ENCODE results near the gene NBPF3. TPM values are rescaled to one million over a fixed set of nuclear protein-coding genes. Genes with fewer than 3 reads are reported as not detected.

NBPF3 gene
- total RNA-seq, 1 donor from 2014 or later: 3.1 TPM

DNA sequence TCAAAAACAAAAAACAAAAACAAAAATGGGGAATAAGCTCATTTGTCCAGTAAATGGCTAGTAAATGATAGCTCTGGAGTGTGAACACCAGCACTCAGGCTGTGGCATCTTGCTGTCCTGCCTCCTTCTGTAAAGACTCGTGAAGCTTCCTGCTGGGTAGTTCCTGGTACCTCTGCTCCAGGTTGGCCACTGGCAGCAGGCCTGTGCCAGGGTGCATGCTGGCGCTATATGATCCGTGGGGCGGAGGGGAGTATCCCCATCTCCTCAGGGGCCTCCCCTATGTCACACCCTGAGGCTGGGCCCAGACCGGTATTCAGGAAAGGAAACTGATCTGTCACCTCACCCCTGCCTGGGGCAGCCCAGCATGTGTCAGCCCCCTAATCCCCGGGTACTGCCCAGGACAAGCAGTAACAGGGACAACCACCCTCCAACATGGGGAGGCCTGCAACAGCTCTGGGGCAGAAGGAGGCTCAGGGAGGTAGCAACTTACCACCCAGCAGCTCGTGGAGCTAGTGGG, 83.4 kb downstream of the NBPF3 start:
- Mint-ChIP-seq H3K4me1 (no peaks in the 10 kb centered on the region), H3K4me3 (no peak overlapping the region), H3K27me3 (no peaks in the 10 kb centered on the region), H3K27ac (no peak overlapping the region), H3K36me3 (ENCODE audit: low read depth) (no peaks in the 10 kb centered on the region), H3K9me3 (no peaks in the 10 kb centered on the region)
- intact Hi-C loops (cut with micrococcal nuclease): no loop called here
- no peak for DNase-seq

DNA sequence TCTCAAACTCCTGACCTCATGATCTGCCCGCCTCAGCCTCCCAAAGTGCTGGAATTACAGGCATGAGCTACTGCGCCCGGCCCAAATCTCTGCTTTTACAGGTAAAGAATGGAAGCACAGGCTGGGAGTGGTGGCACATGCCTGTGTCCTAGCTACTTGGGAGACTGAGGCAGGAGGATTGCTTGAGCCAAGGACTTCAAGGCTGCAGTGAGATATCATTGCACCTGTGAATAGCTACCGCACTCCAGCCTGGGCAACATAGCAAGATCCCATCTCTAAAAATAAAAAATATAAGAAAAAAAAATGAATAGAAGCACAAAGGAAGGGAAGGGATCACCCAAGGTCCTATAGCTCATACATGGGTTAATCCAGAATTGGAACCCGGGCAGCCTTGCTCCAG, 84.3 kb downstream of the NBPF3 start:
- H3K4me3 Mint-ChIP-seq: no peak overlapping the region
- H3K27me3 Mint-ChIP-seq: no peaks in the 10 kb centered on the region
- no peaks in the 10 kb centered on the region for H3K36me3 Mint-ChIP-seq (ENCODE audit: low read depth)
- H3K27ac Mint-ChIP-seq: no peak overlapping the region
- H3K4me1 Mint-ChIP-seq: no peaks in the 10 kb centered on the region
- no peaks in the 10 kb centered on the region for H3K9me3 Mint-ChIP-seq
- no peak for DNase-seq
- intact Hi-C loops (cut with micrococcal nuclease): no loop called here

DNA sequence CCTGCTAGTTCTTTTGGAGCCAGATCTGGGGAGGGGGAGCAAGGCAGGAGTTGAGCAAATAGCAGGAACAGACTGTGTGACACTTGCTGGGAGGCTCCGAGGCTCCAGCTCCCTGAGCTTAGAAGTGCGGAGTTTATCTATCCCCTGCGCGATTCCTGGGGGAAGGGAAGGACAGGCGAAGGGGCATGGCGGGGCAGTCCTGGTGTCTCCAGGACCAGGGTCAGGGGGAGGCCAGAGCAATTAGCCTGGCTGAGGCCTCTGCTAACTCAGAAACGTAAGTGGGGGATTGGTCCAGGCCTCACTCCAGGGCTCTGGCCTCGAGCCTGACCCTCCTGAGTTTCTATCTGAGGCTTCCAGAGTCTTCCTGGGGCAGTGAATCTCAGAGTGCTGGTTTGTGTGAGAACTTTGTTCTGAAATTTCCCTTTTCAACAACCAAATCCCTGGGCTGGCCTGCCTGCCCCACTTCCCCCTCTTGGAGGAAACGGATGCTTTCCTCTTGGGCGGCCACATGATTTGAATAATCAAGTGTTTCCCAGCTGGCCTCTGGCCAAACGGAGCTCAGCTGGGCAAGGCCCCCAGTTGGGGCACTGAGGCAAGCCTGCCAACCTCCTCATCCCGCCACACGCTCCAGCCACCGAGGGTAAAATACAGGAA, 84.9 kb downstream of the NBPF3 start:
- Mint-ChIP-seq H3K9me3 (no peaks in the 10 kb centered on the region), H3K27ac (no peak overlapping the region), H3K4me3 (no peak overlapping the region), H3K4me1 (no peaks in the 10 kb centered on the region), H3K36me3 (ENCODE audit: low read depth) (no peaks in the 10 kb centered on the region), H3K27me3 (no peaks in the 10 kb centered on the region)
- intact Hi-C loops (cut with micrococcal nuclease): no loop called here
- DNase-seq: no peak

DNA sequence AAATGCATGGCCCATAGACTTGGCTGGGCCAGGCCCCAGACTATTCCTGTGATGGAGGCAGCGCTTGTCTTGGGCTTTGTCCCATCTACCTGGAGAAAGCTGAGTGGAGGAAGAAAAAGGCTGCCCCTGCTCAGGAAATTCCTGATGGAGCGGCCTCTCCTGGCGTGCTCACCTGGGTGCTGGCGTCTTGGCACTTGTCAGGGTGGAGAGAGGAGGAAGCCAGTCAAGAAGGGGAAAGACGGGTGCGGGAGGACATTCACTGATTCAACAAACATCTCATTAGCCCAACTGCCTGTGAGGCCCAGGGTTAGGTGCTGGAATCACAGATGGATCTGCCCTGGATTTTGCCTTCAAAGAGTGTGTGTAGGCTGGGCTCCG, 85.4 kb downstream of the NBPF3 start:
- Mint-ChIP-seq H3K4me3 (no peak overlapping the region), H3K27me3 (no peaks in the 10 kb centered on the region), H3K4me1 (no peaks in the 10 kb centered on the region), H3K36me3 (ENCODE audit: low read depth) (no peaks in the 10 kb centered on the region), H3K27ac (no peak overlapping the region), H3K9me3 (no peaks in the 10 kb centered on the region)
- DNase-seq: no peak
- intact Hi-C loops (cut with micrococcal nuclease): no loop called here

DNA sequence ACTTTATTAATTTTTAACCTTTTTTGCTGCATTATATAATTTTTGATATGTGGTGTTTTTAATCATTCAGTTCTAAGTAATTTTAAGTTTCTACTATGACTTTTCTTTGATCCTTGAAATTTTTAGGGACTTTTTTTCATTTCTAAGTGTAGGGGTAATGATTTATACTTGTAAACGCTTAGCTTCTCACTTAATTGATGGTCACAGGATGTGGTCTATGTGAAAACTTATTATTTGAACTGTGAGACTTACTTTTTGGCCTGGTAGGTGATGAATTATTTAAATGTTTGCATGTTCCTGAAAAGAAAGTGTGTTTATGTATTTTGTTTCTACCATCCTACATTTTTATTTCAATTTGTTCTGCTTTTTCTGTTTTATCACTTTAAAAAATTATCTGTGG, 86.5 kb downstream of the NBPF3 start:
- Mint-ChIP-seq H3K27me3 (peaks cover 2% of the 10 kb centered on the region), H3K9me3 (no peaks in the 10 kb centered on the region), H3K4me1 (no peaks in the 10 kb centered on the region), H3K27ac (no peak overlapping the region), H3K4me3 (no peak overlapping the region), H3K36me3 (ENCODE audit: low read depth) (no peaks in the 10 kb centered on the region)
- no peak for DNase-seq
- intact Hi-C loops (cut with micrococcal nuclease): no loop called here

DNA sequence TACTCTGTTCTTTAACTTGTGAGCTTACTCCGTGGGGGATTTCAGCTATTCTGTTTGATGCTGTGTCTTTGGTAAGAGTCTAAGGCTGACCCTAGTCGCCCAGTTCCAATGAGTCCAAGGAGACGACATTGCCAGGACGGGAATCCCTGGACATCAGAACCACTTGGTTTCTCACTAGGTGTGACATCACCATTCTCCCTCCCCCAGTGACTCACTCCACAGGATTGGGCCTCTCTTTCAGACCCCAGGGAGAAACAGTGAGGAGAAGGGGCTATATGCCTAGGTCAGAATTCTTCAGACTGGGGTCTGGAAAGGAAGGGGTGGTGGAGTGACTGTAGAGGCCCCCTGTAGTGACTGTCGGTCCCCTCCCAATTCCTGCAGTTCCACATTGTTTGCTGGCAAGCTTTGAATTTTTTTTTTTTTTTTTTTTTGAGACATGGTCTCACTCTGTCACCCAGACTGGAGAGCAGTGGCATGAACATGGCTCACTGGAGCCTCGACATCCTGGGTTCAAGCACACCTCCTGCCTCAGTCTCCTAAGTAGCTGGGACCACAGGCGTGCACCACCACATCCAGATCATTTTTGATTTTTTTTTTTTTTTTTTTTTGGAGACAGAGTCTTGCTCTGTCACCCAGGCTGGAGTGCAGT, 90.6 kb downstream of the NBPF3 start:
- H3K9me3 Mint-ChIP-seq: no peaks in the 10 kb centered on the region
- H3K36me3 Mint-ChIP-seq (ENCODE audit: low read depth): no peaks in the 10 kb centered on the region
- no peaks in the 10 kb centered on the region for H3K4me1 Mint-ChIP-seq
- intact Hi-C loops (cut with micrococcal nuclease): no loop called here
- peaks cover 5% of the 10 kb centered on the region for H3K27me3 Mint-ChIP-seq
- no peak overlapping the region for H3K27ac Mint-ChIP-seq
- no peak overlapping the region for H3K4me3 Mint-ChIP-seq
- DNase-seq: no peak

DNA sequence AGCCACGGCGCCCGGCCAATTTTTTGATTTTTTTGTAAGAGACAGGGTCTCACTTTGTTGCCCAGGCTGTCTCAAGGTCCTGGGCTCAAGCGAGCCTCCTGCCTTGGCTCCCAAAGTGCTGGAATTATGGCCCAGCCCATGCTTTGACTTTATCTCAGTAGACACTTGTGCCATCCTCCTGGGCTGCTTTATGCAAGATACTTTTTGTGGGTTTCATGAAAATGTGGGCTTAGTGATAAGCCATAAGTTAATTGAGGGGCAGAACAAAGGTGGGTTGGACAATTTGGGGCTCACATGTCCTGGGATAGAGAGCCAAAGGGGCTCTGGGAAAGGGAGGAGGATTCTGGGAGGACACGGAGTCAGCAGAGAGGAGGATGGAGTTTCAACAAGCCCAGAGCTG, 91.3 kb downstream of the NBPF3 start:
- Mint-ChIP-seq H3K27ac (no peak overlapping the region), H3K4me3 (no peak overlapping the region), H3K4me1 (no peaks in the 10 kb centered on the region), H3K9me3 (no peaks in the 10 kb centered on the region), H3K27me3 (peaks cover 5% of the 10 kb centered on the region), H3K36me3 (ENCODE audit: low read depth) (no peaks in the 10 kb centered on the region)
- no peak for DNase-seq
- intact Hi-C loops (cut with micrococcal nuclease): no loop called here

DNA sequence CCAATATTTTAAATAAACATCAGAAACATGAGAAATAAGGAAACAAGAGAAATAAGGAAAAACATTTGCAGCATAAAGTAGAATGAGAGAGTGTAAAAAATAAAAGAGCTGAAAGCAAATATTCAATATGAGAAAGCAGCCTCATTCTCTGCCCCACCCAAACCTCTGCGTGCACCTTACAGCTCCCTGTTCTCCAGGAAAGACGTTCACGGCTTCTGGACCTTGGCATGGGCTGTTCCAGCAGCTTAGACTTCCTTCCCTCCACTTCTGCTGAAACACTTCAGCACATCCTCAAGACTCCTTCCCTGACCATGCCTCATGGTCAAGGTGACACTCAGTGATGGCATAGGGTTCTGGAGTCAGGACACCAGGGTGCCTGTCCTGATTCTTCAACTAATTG, 92.6 kb downstream of the NBPF3 start:
- H3K36me3 Mint-ChIP-seq (ENCODE audit: low read depth): no peaks in the 10 kb centered on the region
- no peaks in the 10 kb centered on the region for H3K9me3 Mint-ChIP-seq
- peaks cover 5% of the 10 kb centered on the region for H3K27me3 Mint-ChIP-seq
- H3K4me3 Mint-ChIP-seq: no peak overlapping the region
- intact Hi-C loops (cut with micrococcal nuclease): no loop called here
- no peak for DNase-seq
- no peaks in the 10 kb centered on the region for H3K4me1 Mint-ChIP-seq
- no peak overlapping the region for H3K27ac Mint-ChIP-seq

DNA sequence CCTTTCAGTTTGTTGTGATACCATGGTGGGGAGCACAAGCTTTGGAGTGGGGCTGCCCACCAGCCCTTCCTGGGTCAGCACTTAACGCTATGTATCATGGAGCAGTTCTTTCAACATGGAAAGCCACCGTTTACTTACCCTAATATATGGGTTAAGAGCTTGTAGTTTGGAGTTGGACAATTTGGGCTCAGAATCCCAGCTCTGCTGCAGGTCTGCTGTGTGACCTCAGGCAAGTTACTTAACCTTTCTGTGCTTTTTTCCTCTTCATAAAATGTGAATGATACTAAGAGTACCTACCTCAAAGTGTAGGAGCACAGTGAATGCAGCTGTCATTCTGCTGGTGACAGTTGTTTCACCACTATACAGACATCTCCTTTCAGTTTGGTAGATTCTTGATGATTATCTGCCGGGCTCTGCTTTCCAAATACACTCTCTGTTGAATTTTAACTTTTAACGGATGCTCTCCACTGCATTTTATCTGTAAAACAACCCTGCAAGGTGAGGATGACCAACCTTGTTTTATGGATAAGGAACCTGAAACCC, 93.1 kb downstream of the NBPF3 start:
- Mint-ChIP-seq H3K27ac (no peak overlapping the region), H3K36me3 (ENCODE audit: low read depth) (no peaks in the 10 kb centered on the region), H3K27me3 (peaks cover 10% of the 10 kb centered on the region), H3K4me1 (no peaks in the 10 kb centered on the region), H3K4me3 (no peak overlapping the region), H3K9me3 (no peaks in the 10 kb centered on the region)
- no peak for DNase-seq
- intact Hi-C loops (cut with micrococcal nuclease): no loop called here

DNA sequence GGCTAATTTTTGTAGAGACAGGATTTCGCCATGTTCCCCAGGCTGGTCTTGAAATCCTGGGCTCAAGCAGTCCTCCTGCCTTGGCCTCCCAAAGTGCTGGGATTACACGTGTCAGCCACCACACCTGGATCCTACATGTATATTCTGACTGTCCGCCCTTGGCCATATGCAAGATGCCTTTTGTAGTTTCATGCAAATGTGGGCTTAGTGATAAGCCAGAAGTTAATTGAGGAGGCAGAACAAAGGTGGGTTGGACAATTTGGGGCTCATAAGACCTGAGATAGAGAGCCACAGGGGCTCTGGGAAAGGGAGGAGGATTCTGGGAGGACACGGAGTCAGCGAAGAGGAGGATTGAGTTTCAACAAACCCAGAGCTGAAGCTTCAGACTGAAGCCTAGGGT, 94.2 kb downstream of the NBPF3 start:
- intact Hi-C loops (cut with micrococcal nuclease): no loop called here
- H3K27me3 Mint-ChIP-seq: peaks cover 18% of the 10 kb centered on the region
- H3K9me3 Mint-ChIP-seq: no peaks in the 10 kb centered on the region
- no peaks in the 10 kb centered on the region for H3K36me3 Mint-ChIP-seq (ENCODE audit: low read depth)
- H3K4me1 Mint-ChIP-seq: no peaks in the 10 kb centered on the region
- H3K4me3 Mint-ChIP-seq: no peak overlapping the region
- no peak overlapping the region for H3K27ac Mint-ChIP-seq
- DNase-seq: no peak

Other genes with a start within 250 kb of the NBPF3 start
- gene ECE1, start 149.7 kb upstream of the NBPF3 start, total RNA-seq: 133 and 134 TPM in 2 replicates
- gene ALPL, start 69.3 kb downstream of the NBPF3 start, total RNA-seq: not detected in 2 replicates
- 0.42 and 0.71 TPM in 2 replicates for gene RAP1GAP, start 229.2 kb downstream of the NBPF3 start, total RNA-seq